Stimulated activated CD4-positive, alpha-beta T cell treated with anti-CD3 and anti-CD28 coated beads, Interleukin-4, amount 100 ng/mL, for 48 hours (primary cell): ENCODE measurements around the gene ATG14.
"Not testable (repeated sequence)": the region's sequence is repeated elsewhere in the genome, so short reads cannot be mapped to it uniquely, and the experiment has no call there.

Experiments
- DNase-seq, 2 donors: peaks; one replicate each; pipeline ENCODE4 v3.0.0-alpha.2; 2020; ENCODE audit warnings: low read depth in 2 of 2

ATG14 gene

GRCh38 chr14:55351111-55351510 is 60.5 kb downstream of the ATG14 start:
- no peak for DNase-seq

- no peak for DNase-seq
Observed at GRCh38 chr14:55350461-55350860, 61.2 kb downstream of the ATG14 start.

GRCh38 chr14:55349565-55349964 is 62.1 kb downstream of the ATG14 start:
- no peak for DNase-seq

- DNase-seq = no peak
Observed at GRCh38 chr14:55348766-55349453, 62.7 kb downstream of the ATG14 start.

- DNase-seq = no peak
Observed at GRCh38 chr14:55347748-55348147, 63.9 kb downstream of the ATG14 start.

- no peak for DNase-seq
Observed at GRCh38 chr14:55347040-55347439, 64.6 kb downstream of the ATG14 start.

- not testable (repeated sequence) for DNase-seq
Observed at GRCh38 chr14:55344582-55345163, 67.0 kb downstream of the ATG14 start.

- no peak for DNase-seq
Observed at GRCh38 chr14:55341781-55342180, 69.8 kb downstream of the ATG14 start.

- no peak for DNase-seq
Observed at GRCh38 chr14:55340482-55340881, 71.1 kb downstream of the ATG14 start.

GRCh38 chr14:55339770-55340169 is 71.9 kb downstream of the ATG14 start:
- DNase-seq = peak in 1 of 2 donors; percentile 49

GRCh38 chr14:55336691-55337090 is 74.9 kb downstream of the ATG14 start:
- no peak for DNase-seq

GRCh38 chr14:55336162-55336561 is 75.5 kb downstream of the ATG14 start:
- no peak for DNase-seq

- no peak for DNase-seq
Observed at GRCh38 chr14:55333711-55334485, 77.7 kb downstream of the ATG14 start.

GRCh38 chr14:55332654-55333570 is 78.7 kb downstream of the ATG14 start:
- DNase-seq = no peak

GRCh38 chr14:55329999-55330710 is 81.5 kb downstream of the ATG14 start:
- peak in 1 of 2 donors; percentile 43 for DNase-seq

GRCh38 chr14:55328317-55328716 is 83.3 kb downstream of the ATG14 start:
- DNase-seq = no peak

- DNase-seq = no peak
Observed at GRCh38 chr14:55327179-55327578, 84.5 kb downstream of the ATG14 start.

- no peak for DNase-seq
Observed at GRCh38 chr14:55324812-55325211, 86.8 kb downstream of the ATG14 start.

GRCh38 chr14:55323910-55324309 is 87.7 kb downstream of the ATG14 start:
- no peak for DNase-seq

GRCh38 chr14:55318694-55319093 is 92.9 kb downstream of the ATG14 start:
- DNase-seq = no peak
